Memory B cell (primary cell): Measurements from ENCODE around the gene DEFB125.
"Not testable (repeated sequence)": the region's sequence is repeated elsewhere in the genome, so short reads cannot be mapped to it uniquely, and the experiment has no call there.

Experiments
- ATAC-seq: fragments of 150-1000 bp; cut with Tn5 transposase; 2 replicates; pipeline ENCODE4 v1.10.0; 2021; ENCODE audit warnings: low read depth, mild to moderate bottlenecking, moderate library complexity
- DNase-seq, 2 donors: peaks; one replicate each; pipeline ENCODE4 v3.0.0; 2022; ENCODE audit warnings: low spot score in 2 of 2
- H3K27ac Mint-ChIP-seq: one replicate; pipeline ENCODE4 v1.8.0; 2022; ENCODE audit warnings: mild to moderate bottlenecking, moderate library complexity, mixed read lengths
- H3K27me3 Mint-ChIP-seq: one replicate; pipeline ENCODE4 v1.8.0; 2022; ENCODE audit warnings: mixed read lengths
- H3K36me3 Mint-ChIP-seq: one replicate; pipeline ENCODE4 v1.8.0; 2022; ENCODE audit warnings: mild to moderate bottlenecking, mixed read lengths
- H3K4me1 Mint-ChIP-seq: one replicate; pipeline ENCODE4 v1.8.0; 2022; ENCODE audit warnings: mixed read lengths
- H3K4me3 Mint-ChIP-seq: one replicate; pipeline ENCODE4 v1.8.0; 2022; ENCODE audit warnings: mild to moderate bottlenecking, moderate library complexity, mixed read lengths
- H3K9me3 Mint-ChIP-seq: one replicate; pipeline ENCODE4 v1.8.0; 2022; ENCODE audit warnings: mixed read lengths

Gene DEFB125

DNA sequence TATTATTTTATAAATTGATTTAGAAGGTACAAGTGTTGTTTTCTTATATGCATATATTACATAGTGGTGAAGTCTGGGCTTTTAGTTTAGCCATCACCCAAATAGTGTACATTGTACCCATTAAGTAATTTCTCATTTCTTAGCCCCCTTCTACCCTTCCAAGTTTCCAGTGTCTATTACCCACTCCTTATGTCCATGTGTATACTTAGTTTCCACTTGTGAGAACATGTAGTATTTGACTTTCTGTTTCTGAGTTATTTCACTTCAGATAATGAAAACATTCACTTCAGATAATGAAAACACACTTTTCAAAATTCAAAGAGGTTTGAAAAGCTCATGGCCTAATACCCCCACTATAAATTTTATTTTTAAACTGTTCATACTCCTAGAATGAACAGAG lies 14.5 kb downstream of the DEFB125 start:
- no peak overlapping the region for H3K27ac Mint-ChIP-seq
- no peaks in the 10 kb centered on the region for H3K9me3 Mint-ChIP-seq
- H3K27me3 Mint-ChIP-seq, result peaks cover 16% of the 10 kb centered on the region
- H3K4me1 Mint-ChIP-seq, result no peaks in the 10 kb centered on the region
- ATAC-seq, result no peak
- DNase-seq, result no peak
- H3K36me3 Mint-ChIP-seq, result no peaks in the 10 kb centered on the region
- no peak overlapping the region for H3K4me3 Mint-ChIP-seq

DNA sequence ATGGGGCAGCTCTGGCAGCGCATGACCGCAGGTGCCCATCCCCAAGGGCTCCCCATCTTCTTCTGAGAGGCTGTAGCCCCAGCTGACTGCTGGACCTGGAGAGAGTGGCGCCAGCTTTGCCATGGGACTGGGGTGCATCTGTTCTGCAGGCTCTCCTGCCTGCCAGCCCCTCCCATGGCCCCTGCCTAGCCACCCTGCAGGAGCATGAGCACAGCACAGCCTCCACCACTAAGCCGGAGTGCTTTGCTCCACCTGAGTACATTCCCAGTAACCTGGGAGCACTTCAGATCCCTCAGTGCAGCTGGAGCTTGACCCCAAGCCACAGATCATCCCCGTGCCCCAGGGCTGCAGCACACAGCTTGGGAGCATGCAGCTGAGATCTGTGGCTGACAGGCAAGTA lies 16.0 kb downstream of the DEFB125 start:
- H3K4me1 Mint-ChIP-seq, result no peaks in the 10 kb centered on the region
- H3K4me3 Mint-ChIP-seq, result no peak overlapping the region
- ATAC-seq (no peak), DNase-seq (no peak)
- no peaks in the 10 kb centered on the region for H3K36me3 Mint-ChIP-seq
- no peaks in the 10 kb centered on the region for H3K9me3 Mint-ChIP-seq
- peaks cover 12% of the 10 kb centered on the region for H3K27me3 Mint-ChIP-seq
- no peak overlapping the region for H3K27ac Mint-ChIP-seq

DNA sequence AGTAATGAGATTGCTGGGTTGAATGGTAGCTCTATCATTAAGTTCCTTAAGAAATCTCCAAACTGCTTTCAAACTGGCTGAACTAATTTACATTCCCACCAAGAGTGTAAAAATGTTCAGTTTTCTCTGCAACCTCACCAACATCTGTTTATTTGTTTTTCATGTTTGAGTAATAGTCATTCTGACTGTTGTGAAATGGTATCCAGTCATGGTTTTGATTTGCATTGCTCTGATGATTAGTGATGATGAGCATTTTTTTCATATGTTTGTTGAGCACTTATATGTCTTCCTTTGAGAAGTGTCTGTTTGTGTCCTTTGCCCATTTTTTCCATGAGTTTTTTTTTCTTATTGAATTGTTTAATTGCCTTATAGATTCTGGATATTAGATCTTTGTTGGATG lies 24.9 kb downstream of the DEFB125 start:
- ATAC-seq (no peak), DNase-seq (no peak)
- H3K36me3 Mint-ChIP-seq, result peaks cover 2% of the 10 kb centered on the region
- H3K4me3 Mint-ChIP-seq, result no peak overlapping the region
- no peak overlapping the region for H3K27ac Mint-ChIP-seq
- H3K9me3 Mint-ChIP-seq, result no peaks in the 10 kb centered on the region
- H3K27me3 Mint-ChIP-seq, result peaks cover 9% of the 10 kb centered on the region
- no peaks in the 10 kb centered on the region for H3K4me1 Mint-ChIP-seq

DNA sequence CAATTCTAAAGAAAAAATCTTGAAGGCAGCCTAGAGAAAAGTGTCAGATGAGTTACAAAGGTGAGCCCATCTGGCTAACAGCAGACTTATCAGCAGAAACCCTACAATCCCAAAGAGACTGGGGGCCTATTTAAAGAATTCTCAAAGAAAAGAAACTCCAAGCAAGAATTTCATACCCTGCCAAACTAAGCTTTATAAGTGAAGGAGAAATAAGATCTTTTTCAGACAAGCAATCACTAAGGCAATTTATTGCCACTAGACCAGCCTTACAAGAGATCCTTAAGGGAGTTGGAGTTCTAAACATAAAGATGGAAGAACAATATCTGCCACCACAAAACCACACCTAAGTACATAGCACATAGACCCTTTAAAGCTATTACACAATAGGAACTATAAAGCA lies 30.0 kb downstream of the DEFB125 start:
- H3K27me3 Mint-ChIP-seq, result peaks cover 20% of the 10 kb centered on the region
- DNase-seq, result no peak
- no peak for ATAC-seq
- H3K4me3 Mint-ChIP-seq, result no peak overlapping the region
- peaks cover 4% of the 10 kb centered on the region for H3K9me3 Mint-ChIP-seq
- H3K4me1 Mint-ChIP-seq, result no peaks in the 10 kb centered on the region
- H3K36me3 Mint-ChIP-seq, result peaks cover 2% of the 10 kb centered on the region
- H3K27ac Mint-ChIP-seq, result no peak overlapping the region

DNA sequence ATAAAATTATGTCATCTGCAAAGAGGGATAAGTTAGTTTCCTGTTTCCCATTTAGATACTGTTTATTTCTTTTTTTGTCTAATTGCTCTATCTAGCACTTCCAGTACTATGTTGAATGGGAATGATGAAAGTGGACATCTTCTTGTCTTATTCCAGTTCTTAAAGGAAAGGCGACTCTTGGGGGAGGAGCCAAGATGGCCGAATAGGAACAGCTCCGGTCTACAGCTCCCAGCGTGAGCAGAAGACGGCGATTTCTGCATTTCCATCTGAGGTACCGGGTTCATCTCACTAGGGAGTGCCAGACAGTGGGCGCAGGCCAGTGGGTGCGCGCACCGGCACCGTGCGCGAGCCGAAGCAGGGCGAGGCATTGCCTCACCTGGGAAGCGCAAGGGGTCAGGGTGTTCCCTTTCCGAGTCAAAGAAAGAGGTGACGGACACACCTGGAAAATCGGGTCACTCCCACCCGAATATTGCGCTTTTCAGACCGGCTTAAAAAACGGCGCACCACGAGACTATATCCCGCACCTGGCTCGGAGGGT lies 42.4 kb downstream of the DEFB125 start:
- not testable (repeated sequence) for ATAC-seq, H3K36me3 Mint-ChIP-seq, H3K27me3 Mint-ChIP-seq, H3K4me1 Mint-ChIP-seq, H3K9me3 Mint-ChIP-seq, H3K4me3 Mint-ChIP-seq, H3K27ac Mint-ChIP-seq, DNase-seq

DNA sequence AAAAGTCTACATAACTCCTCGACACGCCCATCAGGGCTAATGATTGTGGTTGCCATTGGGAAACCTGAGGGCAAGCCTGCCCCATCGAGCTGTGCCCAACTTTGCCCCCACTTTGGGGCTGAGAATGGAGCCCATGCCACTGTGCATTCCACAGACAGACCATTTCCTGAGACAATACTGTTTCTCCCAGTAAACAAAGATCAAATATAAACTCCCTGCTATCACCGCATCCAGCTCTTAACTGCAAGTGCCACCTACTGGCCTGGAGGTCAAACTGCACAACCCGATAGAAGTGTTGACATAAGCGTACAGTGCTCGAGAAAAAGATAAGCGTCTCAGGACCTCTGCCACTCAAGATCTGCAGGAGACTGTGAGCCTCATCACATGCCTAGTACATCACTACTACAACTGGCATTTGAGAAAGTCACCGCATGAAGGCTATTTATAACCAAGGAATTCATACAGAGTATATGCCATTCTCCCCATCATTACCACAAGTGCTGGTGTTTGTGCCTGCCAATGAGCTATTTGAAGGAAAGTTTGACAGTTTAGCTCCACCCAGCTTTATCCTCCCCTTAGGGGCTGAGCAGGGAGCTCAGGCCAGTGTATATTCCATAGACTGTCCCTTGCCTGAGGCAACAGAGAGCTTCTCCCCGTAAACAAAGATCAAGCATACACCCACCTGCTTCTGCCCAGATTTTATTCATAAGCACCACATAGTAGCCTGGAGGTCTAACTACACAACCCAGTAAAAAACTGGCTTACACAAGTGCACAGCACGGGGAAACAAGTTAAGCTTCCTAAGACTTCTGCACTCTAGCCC lies 50.4 kb downstream of the DEFB125 start:
- Mint-ChIP-seq H3K27ac (no peak overlapping the region), H3K4me3 (no peak overlapping the region), H3K9me3 (peaks cover 4% of the 10 kb centered on the region), H3K4me1 (no peaks in the 10 kb centered on the region), H3K36me3 (no peaks in the 10 kb centered on the region), H3K27me3 (peaks cover 8% of the 10 kb centered on the region)
- ATAC-seq (no peak), DNase-seq (no peak)

DNA sequence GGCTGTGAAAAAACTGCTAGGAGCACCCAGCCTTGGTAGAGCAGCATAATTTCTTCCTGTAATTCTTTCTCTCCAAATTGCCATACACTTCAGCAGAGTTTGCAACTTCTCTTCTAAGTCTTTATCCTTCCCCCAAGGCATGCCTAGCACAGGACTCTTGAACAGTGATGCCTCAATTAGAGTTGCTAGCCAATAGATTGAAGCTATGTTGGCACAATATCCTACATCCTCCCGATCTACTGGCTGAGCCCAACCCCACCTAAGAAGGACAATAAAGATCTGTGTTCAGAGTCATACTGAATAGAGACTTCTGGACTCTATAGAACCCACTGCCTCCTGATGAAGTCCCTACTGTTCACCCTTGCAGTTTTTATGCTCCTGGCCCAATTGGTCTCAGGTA lies 54.8 kb downstream of the DEFB125 start, which contains the start of gene DEFB126:
DEFB126 (plus strand) TSS at position 301 of the 400 bp plus-strand sequence; CDS start at position 340, 39 bp downstream.
- Mint-ChIP-seq H3K36me3 (no peaks in the 10 kb centered on the region), H3K9me3 (peaks cover 3% of the 10 kb centered on the region), H3K4me1 (no peaks in the 10 kb centered on the region), H3K4me3 (no peak within 1 kb of the TSS), H3K27ac (no peak within 1 kb of the TSS), H3K27me3 (peaks cover 17% of the 10 kb centered on the region)
- DNase-seq (no peak), ATAC-seq (no peak)

DNA sequence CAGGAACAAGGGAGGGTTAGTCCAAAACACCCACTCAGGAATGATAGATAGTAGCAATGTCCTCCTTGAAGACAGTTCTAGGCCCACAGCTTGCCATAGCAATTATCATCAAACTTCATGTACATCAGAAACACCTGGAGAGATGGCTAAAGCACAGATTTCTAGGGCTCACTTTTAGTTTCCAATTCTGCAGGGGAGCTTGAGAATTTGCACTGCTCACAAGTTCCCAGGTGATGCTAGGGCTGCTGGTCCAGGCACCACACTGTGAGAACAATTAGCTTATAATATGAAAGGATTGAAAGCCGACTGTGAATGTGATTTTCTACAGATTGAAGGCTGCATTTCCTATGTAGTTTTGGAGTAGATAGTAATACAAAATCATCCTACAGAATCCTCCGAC lies 58.4 kb downstream of the DEFB125 start:
- no peak overlapping the region for H3K27ac Mint-ChIP-seq
- H3K27me3 Mint-ChIP-seq, result peaks cover 23% of the 10 kb centered on the region
- no peak for DNase-seq

More for the DNA sequence above, 58.4 kb downstream of the DEFB125 start:
- H3K9me3 Mint-ChIP-seq, result no peaks in the 10 kb centered on the region
- H3K4me3 Mint-ChIP-seq, result no peak overlapping the region
- H3K36me3 Mint-ChIP-seq, result no peaks in the 10 kb centered on the region
- no peak for ATAC-seq
- H3K4me1 Mint-ChIP-seq, result no peaks in the 10 kb centered on the region
